Measurements from ENCODE around the gene NOL12.

DNA sequence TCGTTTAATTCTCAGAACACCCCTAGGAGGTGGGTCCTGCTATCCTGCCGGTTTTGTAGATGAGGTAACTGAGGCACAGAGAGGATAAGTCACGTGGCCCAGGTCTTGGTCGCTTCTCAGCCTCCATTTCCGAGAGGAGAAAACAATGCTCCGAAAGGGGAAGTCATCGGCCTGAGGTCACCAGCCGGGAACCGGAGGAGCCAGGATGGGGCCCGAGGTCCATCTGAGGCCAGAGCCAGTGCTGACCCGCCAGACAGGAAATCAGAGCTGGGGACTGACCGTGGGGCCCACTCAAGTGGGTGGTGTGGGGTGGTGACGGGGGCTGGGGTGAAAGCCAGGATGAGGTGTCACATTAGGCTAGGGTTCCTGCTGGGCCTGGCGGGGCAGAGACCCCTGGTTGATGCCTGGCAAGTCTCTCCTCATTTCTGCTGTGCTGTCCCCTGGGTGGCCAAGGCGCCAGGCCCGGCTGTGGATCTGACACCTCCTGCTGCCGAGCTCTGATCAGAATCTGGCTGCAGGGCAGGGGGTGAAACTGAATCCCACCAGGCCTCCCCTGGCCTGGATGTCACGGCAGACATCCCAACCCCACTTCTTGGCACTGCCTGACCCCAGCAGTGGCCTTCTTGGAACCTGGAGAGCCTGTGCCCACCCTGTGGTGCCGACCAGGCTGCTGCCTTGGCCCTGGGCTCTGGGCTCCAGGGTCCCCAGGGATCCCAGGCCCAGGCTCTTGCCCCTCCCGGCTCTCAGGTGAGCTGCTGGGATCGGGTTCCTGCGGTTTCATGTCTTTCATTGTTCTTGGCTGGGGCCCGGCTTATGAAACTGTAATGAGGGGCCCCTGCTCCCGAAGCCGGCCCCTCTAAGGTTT is 22.7 kb downstream of the NOL12 start:
- TF ChIP-seq RXRA (IDR thresholded peaks at IDR 0.05), result peak; percentile 53 to 66
- TF ChIP-seq, protein P1, sequence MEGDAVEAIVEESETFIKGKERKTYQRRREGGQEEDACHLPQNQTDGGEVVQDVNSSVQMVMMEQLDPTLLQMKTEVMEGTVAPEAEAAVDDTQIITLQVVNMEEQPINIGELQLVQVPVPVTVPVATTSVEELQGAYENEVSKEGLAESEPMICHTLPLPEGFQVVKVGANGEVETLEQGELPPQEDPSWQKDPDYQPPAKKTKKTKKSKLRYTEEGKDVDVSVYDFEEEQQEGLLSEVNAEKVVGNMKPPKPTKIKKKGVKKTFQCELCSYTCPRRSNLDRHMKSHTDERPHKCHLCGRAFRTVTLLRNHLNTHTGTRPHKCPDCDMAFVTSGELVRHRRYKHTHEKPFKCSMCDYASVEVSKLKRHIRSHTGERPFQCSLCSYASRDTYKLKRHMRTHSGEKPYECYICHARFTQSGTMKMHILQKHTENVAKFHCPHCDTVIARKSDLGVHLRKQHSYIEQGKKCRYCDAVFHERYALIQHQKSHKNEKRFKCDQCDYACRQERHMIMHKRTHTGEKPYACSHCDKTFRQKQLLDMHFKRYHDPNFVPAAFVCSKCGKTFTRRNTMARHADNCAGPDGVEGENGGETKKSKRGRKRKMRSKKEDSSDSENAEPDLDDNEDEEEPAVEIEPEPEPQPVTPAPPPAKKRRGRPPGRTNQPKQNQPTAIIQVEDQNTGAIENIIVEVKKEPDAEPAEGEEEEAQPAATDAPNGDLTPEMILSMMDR (IDR thresholded peaks at IDR 0.05; ENCODE audit: low read depth, low read length, missing input control), result no peak

All from liver (tissue), 3 donors.